Measurements from ENCODE around the gene PIEZO2. TPM values are rescaled to one million over a fixed set of nuclear protein-coding genes. Genes with fewer than 3 reads are reported as not detected.

PIEZO2 gene
- total and polyA plus RNA-seq, 2 donors (not counting 1 experiment from before 2014, with no cell fraction given): not detected

DNA sequence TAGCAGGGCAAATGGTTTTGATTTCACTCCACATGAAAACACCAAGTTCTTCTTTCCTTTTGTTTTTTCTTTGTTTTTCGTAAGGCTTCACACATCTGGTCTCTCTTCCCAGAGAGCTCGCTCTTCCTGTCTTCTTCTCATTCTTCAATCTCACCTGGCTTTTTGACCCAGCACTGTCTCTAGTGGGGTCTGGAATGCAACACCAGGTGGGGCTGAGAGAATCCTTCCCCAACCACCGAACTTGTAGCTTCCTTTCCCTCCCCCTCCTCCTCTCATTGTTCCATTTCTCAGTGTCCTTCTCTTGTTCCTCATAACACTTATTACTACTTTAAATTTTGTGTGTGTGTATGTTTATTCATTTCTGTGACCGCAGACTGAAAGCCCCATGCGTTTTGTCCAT lies 13.5 kb upstream of the PIEZO2 start:
- no peak for ATAC-seq (ENCODE audit: low read depth)
- intact Hi-C loops (cut with micrococcal nuclease): no loop called here
- Mint-ChIP-seq H3K4me3 (no peak overlapping the region), H3K27me3 (peaks cover 23% of the 10 kb centered on the region), H3K4me1 (no peaks in the 10 kb centered on the region), H3K9me3 (ENCODE audit: insufficient read depth) (no peaks in the 10 kb centered on the region), H3K27ac (no peak overlapping the region)
- Histone ChIP-seq H3K4me3 (ENCODE audit: control extremely low read depth in 1 of 5, extremely low read depth in 1 of 5, insufficient read depth in 1 of 5, low read depth in 2 of 5, low read length in 4 of 5) (no peak overlapping the region), H3K36me3 (replicated peaks in 1 of 2; ENCODE audit: control extremely low read depth in 1 of 2, control insufficient read depth in 1 of 2, extremely low read depth in 1 of 2, insufficient read depth in 2 of 2, low read length in 1 of 2) (no peaks in the 10 kb centered on the region), H3K4me2 (replicated peaks; ENCODE audit: low read depth, low read length, poor library complexity, severe bottlenecking) (no peak overlapping the region), H3K9me3 (ENCODE audit: control extremely low read depth in 1 of 3, control insufficient read depth in 2 of 3, insufficient read depth in 1 of 3, low read length in 2 of 3) (no peaks in the 10 kb centered on the region), H3K27me3 (replicated peaks in 1 of 4; ENCODE audit: control extremely low read depth in 1 of 4, control insufficient read depth in 3 of 4, insufficient read depth in 4 of 4, low read length in 3 of 4) (peaks cover 0 to 2% (median 0%) of the 10 kb centered on the region in 4 experiments), H3K27ac (ENCODE audit: low read length in 2 of 2) (no peak overlapping the region), H3K79me2 (ENCODE audit: control insufficient read depth, insufficient read depth, low read length) (no peaks in the 10 kb centered on the region), H4K20me1 (ENCODE audit: control insufficient read depth, insufficient read depth, low read length, poor library complexity, severe bottlenecking) (no peaks in the 10 kb centered on the region), H2AFZ (ENCODE audit: insufficient read depth, low read depth, low read length, poor library complexity, severe bottlenecking) (no peak overlapping the region), H3K4me1 (ENCODE audit: control insufficient read depth in 2 of 2, insufficient read depth in 2 of 2, low read length in 2 of 2) (no peaks in the 10 kb centered on the region), H3K9ac (ENCODE audit: low read length) (no peak overlapping the region)
- TF ChIP-seq CTCF (IDR thresholded peaks at IDR 0.05) (no peak), EZH2 (IDR thresholded peaks at IDR 0.05; ENCODE audit: borderline replicate concordance, insufficient read depth, low read depth, low read length, poor library complexity, severe bottlenecking) (no peak)
- POLR2A ChIA-PET: no interaction called here
- CTCF ChIA-PET: no interaction called here
- no CpG with 5 or more reads among the region's 5 CpGs for whole genome bisulfite sequencing (ENCODE audit: insufficient coverage)
- no peak for DNase-seq

DNA sequence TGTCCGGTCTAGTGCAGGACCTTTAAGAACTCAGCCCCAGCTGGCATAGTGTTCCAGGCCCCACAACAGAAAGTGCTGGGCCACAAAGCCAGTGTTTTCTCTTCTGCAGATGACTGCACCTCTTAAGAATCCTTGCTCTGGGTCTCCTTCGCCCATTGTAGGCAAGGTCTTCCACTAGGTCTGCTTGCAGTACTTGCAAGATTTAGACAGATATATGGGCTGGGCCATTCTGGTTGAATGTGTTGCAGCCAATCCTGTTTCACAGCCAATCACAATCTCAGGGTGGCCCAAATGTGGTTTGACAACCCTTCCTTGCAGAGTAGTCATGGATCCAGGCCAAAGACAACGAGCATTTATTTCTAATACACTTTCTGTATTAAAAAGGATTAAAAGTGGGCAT lies 13.1 kb upstream of the PIEZO2 start:
- Mint-ChIP-seq H3K4me1 (no peaks in the 10 kb centered on the region), H3K27me3 (peaks cover 23% of the 10 kb centered on the region)
- 100% methylated on average over 1 of the region's 3 CpGs for WGBS (ENCODE audit: insufficient coverage)

More for the DNA sequence above, 13.1 kb upstream of the PIEZO2 start:
- Histone ChIP-seq H3K27ac (ENCODE audit: low read length in 2 of 2) (no peak overlapping the region), H3K27me3 (replicated peaks in 1 of 4; ENCODE audit: control extremely low read depth in 1 of 4, control insufficient read depth in 3 of 4, insufficient read depth in 4 of 4, low read length in 3 of 4) (peaks cover 0 to 2% (median 0%) of the 10 kb centered on the region in 4 experiments), H3K79me2 (ENCODE audit: control insufficient read depth, insufficient read depth, low read length) (no peaks in the 10 kb centered on the region), H3K9ac (ENCODE audit: low read length) (no peak overlapping the region), H3K9me3 (ENCODE audit: control extremely low read depth in 1 of 3, control insufficient read depth in 2 of 3, insufficient read depth in 1 of 3, low read length in 2 of 3) (no peaks in the 10 kb centered on the region), H3K4me3 (ENCODE audit: control extremely low read depth in 1 of 5, extremely low read depth in 1 of 5, insufficient read depth in 1 of 5, low read depth in 2 of 5, low read length in 4 of 5) (no peak overlapping the region), H3K4me2 (replicated peaks; ENCODE audit: low read depth, low read length, poor library complexity, severe bottlenecking) (no peak overlapping the region), H3K36me3 (replicated peaks in 1 of 2; ENCODE audit: control extremely low read depth in 1 of 2, control insufficient read depth in 1 of 2, extremely low read depth in 1 of 2, insufficient read depth in 2 of 2, low read length in 1 of 2) (no peaks in the 10 kb centered on the region), H3K4me1 (ENCODE audit: control insufficient read depth in 2 of 2, insufficient read depth in 2 of 2, low read length in 2 of 2) (no peaks in the 10 kb centered on the region), H4K20me1 (ENCODE audit: control insufficient read depth, insufficient read depth, low read length, poor library complexity, severe bottlenecking) (no peaks in the 10 kb centered on the region), H2AFZ (ENCODE audit: insufficient read depth, low read depth, low read length, poor library complexity, severe bottlenecking) (no peak overlapping the region)
- Mint-ChIP-seq H3K27ac (no peak overlapping the region), H3K9me3 (ENCODE audit: insufficient read depth) (no peaks in the 10 kb centered on the region), H3K4me3 (no peak overlapping the region)
- ChIA-PET POLR2A (no interaction called here), CTCF (no interaction called here)
- intact Hi-C loops (cut with micrococcal nuclease): no loop called here
- TF ChIP-seq CTCF (IDR thresholded peaks at IDR 0.05) (no peak), EZH2 (IDR thresholded peaks at IDR 0.05; ENCODE audit: borderline replicate concordance, insufficient read depth, low read depth, low read length, poor library complexity, severe bottlenecking) (no peak)
- DNase-seq (no peak), ATAC-seq (ENCODE audit: low read depth) (no peak)

Data from B cell (primary cell).